ENCODE measurements around the gene CFAP74. TPM values are rescaled to one million over a fixed set of nuclear protein-coding genes. Genes with fewer than 3 reads are reported as not detected.

Gene CFAP74
- total and polyA plus RNA-seq, 9 of the 15 experiments (the other 6 are each of a cell fraction or from before 2014, with no cell fraction given), result 0.03 to 0.15 (median 0.05) TPM; not detected in 6

DNA sequence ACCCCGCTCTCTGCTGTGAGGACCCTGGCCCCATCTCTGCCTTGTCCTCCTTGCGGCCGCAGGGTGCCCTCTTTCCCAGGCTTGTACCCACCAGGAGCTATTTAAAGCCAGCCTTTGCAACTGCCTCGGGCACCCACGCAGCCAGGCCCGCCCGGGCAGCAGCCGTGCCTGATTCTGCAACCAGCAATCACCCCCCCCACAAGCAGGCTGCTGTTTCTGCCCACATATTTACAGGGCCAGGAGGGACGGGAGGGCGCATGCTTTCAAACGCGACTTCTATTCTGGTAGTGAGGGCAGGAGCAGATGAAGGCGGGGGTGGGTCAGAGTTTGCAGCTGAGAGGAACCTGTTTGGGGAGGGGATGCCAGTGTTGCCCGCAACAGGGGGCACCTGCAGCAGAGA is 29.2 kb upstream of the CFAP74 start:
- H3K36me3 ChIP-seq (ENCODE audit: control insufficient read depth, insufficient read depth, low read length), result no peaks in the 10 kb centered on the region
- FAIRE-seq (no peak), DNase-seq (ENCODE audit: extremely low read depth in 1 of 4, low spot score in 3 of 4) (no peak), ATAC-seq (no peak)
- in situ Hi-C loops (cut with MboI) (no loop called here), intact Hi-C loops (cut with micrococcal nuclease) (no loop called here)
- no peaks in the 10 kb centered on the region for H3K79me2 ChIP-seq (ENCODE audit: control insufficient read depth, insufficient read depth, low read length)
- no TSS peak for BruUV-seq (replicated peaks)
- peaks cover 74 to 97% of the 10 kb centered on the region in 2 experiments for H3K27me3 ChIP-seq (ENCODE audit: control insufficient read depth in 2 of 2, insufficient read depth in 2 of 2, low read length in 2 of 2)
- POLR2A ChIA-PET, result interaction anchor here (0.7 to 0.8 kb wide), 2 partner anchors 8 to 29 kb away, joined by 3 read pairs; partner anchors contain the start of gene CFAP74
- H3K4me3 ChIP-seq, result no peak overlapping the region
- no peaks in the 10 kb centered on the region for H3K9me1 ChIP-seq (ENCODE audit: control insufficient read depth, insufficient read depth, low read length)
- no peak overlapping the region for H3K4me2 ChIP-seq (ENCODE audit: insufficient read depth, low read length)
- 1% methylated on average over 14 of the region's 14 CpGs for WGBS (ENCODE audit: insufficient coverage, low coverage, missing lambda C conversion rate)
- H3K27ac ChIP-seq (ENCODE audit: extremely low read depth, low read depth, low read length), result no peak overlapping the region
- H3K9me3 ChIP-seq (replicated peaks; ENCODE audit: control insufficient read depth, insufficient read depth, low read depth, low read length), result no peaks in the 10 kb centered on the region
- CTCF ChIA-PET (ENCODE audit: low intra/inter-chr PET ratio), result no interaction called here
- no peak overlapping the region for H3K9ac ChIP-seq (ENCODE audit: insufficient read depth in 1 of 2, low read depth in 2 of 2, low read length in 2 of 2)
- peaks cover 15% of the 10 kb centered on the region for H4K20me1 ChIP-seq (replicated peaks; ENCODE audit: control insufficient read depth, insufficient read depth, low read length)
- H3K4me1 ChIP-seq (replicated peaks in 1 of 2; ENCODE audit: control insufficient read depth in 2 of 2, insufficient read depth in 2 of 2, low read length in 2 of 2), result peaks cover 0 to 26% of the 10 kb centered on the region in 2 experiments; a peak in 1 of 5 replicates
- H2AFZ ChIP-seq (ENCODE audit: low read depth, low read length), result no peak overlapping the region
- TF ChIP-seq TRIM24 (IDR thresholded peaks at IDR 0.05) (no peak), ZNF79 (CRISPR knock-in tag; IDR thresholded peaks at IDR 0.05; ENCODE audit: low read depth) (no peak), ZZZ3 (IDR thresholded peaks at IDR 0.05) (no peak), DMBX1 (CRISPR knock-in tag; IDR thresholded peaks at IDR 0.05; ENCODE audit: borderline replicate concordance) (no peak), MTA1 (IDR thresholded peaks at IDR 0.05; ENCODE audit: borderline replicate concordance) (no peak), FOXA3 (CRISPR knock-in tag; conservative IDR thresholded peaks at IDR 0.05 in 1 of 2, IDR thresholded peaks at IDR 0.05 in 1 of 2) (no peak), BRD4 (IDR thresholded peaks at IDR 0.05) (no peak), HDAC6 (IDR thresholded peaks at IDR 0.05; ENCODE audit: low read depth, low read length) (no peak), XRCC4 (IDR thresholded peaks at IDR 0.05; ENCODE audit: extremely low read depth, insufficient read depth, insufficient read length) (no peak)
- TF ChIP-seq, protein P1, sequence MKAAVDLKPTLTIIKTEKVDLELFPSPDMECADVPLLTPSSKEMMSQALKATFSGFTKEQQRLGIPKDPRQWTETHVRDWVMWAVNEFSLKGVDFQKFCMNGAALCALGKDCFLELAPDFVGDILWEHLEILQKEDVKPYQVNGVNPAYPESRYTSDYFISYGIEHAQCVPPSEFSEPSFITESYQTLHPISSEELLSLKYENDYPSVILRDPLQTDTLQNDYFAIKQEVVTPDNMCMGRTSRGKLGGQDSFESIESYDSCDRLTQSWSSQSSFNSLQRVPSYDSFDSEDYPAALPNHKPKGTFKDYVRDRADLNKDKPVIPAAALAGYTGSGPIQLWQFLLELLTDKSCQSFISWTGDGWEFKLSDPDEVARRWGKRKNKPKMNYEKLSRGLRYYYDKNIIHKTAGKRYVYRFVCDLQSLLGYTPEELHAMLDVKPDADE (conservative IDR thresholded peaks at IDR 0.05; ENCODE audit: control insufficient read depth, low read depth, low read length), result no peak
- TF ChIP-seq, protein P2, sequence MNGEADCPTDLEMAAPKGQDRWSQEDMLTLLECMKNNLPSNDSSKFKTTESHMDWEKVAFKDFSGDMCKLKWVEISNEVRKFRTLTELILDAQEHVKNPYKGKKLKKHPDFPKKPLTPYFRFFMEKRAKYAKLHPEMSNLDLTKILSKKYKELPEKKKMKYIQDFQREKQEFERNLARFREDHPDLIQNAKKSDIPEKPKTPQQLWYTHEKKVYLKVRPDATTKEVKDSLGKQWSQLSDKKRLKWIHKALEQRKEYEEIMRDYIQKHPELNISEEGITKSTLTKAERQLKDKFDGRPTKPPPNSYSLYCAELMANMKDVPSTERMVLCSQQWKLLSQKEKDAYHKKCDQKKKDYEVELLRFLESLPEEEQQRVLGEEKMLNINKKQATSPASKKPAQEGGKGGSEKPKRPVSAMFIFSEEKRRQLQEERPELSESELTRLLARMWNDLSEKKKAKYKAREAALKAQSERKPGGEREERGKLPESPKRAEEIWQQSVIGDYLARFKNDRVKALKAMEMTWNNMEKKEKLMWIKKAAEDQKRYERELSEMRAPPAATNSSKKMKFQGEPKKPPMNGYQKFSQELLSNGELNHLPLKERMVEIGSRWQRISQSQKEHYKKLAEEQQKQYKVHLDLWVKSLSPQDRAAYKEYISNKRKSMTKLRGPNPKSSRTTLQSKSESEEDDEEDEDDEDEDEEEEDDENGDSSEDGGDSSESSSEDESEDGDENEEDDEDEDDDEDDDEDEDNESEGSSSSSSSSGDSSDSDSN (IDR thresholded peaks at IDR 0.05; ENCODE audit: borderline replicate concordance in 1 of 2, low read depth in 2 of 2, low read length in 2 of 2), result no peak
- TF ChIP-seq, protein P3, sequence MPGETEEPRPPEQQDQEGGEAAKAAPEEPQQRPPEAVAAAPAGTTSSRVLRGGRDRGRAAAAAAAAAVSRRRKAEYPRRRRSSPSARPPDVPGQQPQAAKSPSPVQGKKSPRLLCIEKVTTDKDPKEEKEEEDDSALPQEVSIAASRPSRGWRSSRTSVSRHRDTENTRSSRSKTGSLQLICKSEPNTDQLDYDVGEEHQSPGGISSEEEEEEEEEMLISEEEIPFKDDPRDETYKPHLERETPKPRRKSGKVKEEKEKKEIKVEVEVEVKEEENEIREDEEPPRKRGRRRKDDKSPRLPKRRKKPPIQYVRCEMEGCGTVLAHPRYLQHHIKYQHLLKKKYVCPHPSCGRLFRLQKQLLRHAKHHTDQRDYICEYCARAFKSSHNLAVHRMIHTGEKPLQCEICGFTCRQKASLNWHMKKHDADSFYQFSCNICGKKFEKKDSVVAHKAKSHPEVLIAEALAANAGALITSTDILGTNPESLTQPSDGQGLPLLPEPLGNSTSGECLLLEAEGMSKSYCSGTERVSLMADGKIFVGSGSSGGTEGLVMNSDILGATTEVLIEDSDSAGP (CRISPR knock-in tag; IDR thresholded peaks at IDR 0.05), result no peak
- TF ChIP-seq, protein P4, sequence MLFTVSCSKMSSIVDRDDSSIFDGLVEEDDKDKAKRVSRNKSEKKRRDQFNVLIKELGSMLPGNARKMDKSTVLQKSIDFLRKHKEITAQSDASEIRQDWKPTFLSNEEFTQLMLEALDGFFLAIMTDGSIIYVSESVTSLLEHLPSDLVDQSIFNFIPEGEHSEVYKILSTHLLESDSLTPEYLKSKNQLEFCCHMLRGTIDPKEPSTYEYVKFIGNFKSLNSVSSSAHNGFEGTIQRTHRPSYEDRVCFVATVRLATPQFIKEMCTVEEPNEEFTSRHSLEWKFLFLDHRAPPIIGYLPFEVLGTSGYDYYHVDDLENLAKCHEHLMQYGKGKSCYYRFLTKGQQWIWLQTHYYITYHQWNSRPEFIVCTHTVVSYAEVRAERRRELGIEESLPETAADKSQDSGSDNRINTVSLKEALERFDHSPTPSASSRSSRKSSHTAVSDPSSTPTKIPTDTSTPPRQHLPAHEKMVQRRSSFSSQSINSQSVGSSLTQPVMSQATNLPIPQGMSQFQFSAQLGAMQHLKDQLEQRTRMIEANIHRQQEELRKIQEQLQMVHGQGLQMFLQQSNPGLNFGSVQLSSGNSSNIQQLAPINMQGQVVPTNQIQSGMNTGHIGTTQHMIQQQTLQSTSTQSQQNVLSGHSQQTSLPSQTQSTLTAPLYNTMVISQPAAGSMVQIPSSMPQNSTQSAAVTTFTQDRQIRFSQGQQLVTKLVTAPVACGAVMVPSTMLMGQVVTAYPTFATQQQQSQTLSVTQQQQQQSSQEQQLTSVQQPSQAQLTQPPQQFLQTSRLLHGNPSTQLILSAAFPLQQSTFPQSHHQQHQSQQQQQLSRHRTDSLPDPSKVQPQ (CRISPR knock-in tag; IDR thresholded peaks at IDR 0.05; ENCODE audit: borderline replicate concordance), result no peak
